GM10266 (cell line): Measurements from ENCODE around the gene ADK.
"Not testable (repeated sequence)": the region's sequence is repeated elsewhere in the genome, so short reads cannot be mapped to it uniquely, and the experiment has no call there.

Experiments
- DNase-seq: peaks from one replicate; pipeline ENCODE4 v3.0.0; 2012; ENCODE audit errors: extremely low spot score
- CTCF ChIP-seq: IDR thresholded peaks from 2 replicates; pipeline ENCODE4 v1.5.1; 2012; ENCODE audit warnings: mild to moderate bottlenecking, low read depth; ENCODE audit not compliant: control insufficient read depth, insufficient read depth; ENCODE audit errors: missing control alignments

The ADK gene

GRCh38 chr10:74334221-74334620 lies 183.2 kb downstream of the ADK start:
- DNase-seq = no peak
- no peak for TF ChIP-seq CTCF

GRCh38 chr10:74335501-74335900 lies 184.5 kb downstream of the ADK start:
- no peak for TF ChIP-seq CTCF
- DNase-seq = no peak

- TF ChIP-seq CTCF = no peak
- no peak for DNase-seq
Measured at GRCh38 chr10:74337330-74338016, 186.5 kb downstream of the ADK start.

GRCh38 chr10:74342991-74343390 lies 192.0 kb downstream of the ADK start:
- DNase-seq = no peak
- TF ChIP-seq CTCF = no peak

GRCh38 chr10:74343804-74344203 lies 192.8 kb downstream of the ADK start:
- no peak for DNase-seq
- TF ChIP-seq CTCF = no peak

- TF ChIP-seq CTCF = no peak
- DNase-seq = no peak
Measured at GRCh38 chr10:74344306-74344705, 193.3 kb downstream of the ADK start.

- no peak for TF ChIP-seq CTCF
Measured at GRCh38 chr10:74347522-74347921, 196.5 kb downstream of the ADK start.

GRCh38 chr10:74353021-74353420 lies 202.0 kb downstream of the ADK start:
- not testable (repeated sequence) for DNase-seq

More at GRCh38 chr10:74347522-74347921, 196.5 kb downstream of the ADK start:
- DNase-seq = no peak
